GM19023 (cell line): Measurements from ENCODE around the gene CBLN3.
"Not testable (repeated sequence)": the region's sequence is repeated elsewhere in the genome, so short reads cannot be mapped to it uniquely, and the experiment has no call there.

ENCODE experiments used
- ATAC-seq: cut with Tn5 transposase; IDR thresholded peaks from one replicate; pipeline ENCODE4 v1.9.1; 2021; ENCODE audit warnings: mild to moderate bottlenecking, moderate library complexity; ENCODE audit not compliant: unreplicated experiment

CBLN3 gene

GRCh38 chr14:24406416-24406815 is 23.1 kb downstream of the CBLN3 start:
- ATAC-seq = no peak

- no peak for ATAC-seq
Observed at GRCh38 chr14:24404814-24405213, 24.7 kb downstream of the CBLN3 start.

- ATAC-seq = no peak
Observed at GRCh38 chr14:24403294-24403998, 26.0 kb downstream of the CBLN3 start.

GRCh38 chr14:24401810-24402702 is 27.4 kb downstream of the CBLN3 start:
- no peak for ATAC-seq

- ATAC-seq = no peak
Observed at GRCh38 chr14:24399999-24400718, 29.3 kb downstream of the CBLN3 start.

GRCh38 chr14:24399447-24399822 is 30.0 kb downstream of the CBLN3 start:
- no peak for ATAC-seq

- ATAC-seq = no peak
Observed at GRCh38 chr14:24398653-24399446, 30.6 kb downstream of the CBLN3 start, which contains the start of gene NYNRIN. NYNRIN (plus strand) TSS chr14:24399003; CDS start chr14:24399247, 244 bp downstream.

- ATAC-seq = no peak
Observed at GRCh38 chr14:24398293-24398652, 31.2 kb downstream of the CBLN3 start.

GRCh38 chr14:24397639-24398292 is 31.7 kb downstream of the CBLN3 start:
- ATAC-seq = no peak

- no peak for ATAC-seq
Observed at GRCh38 chr14:24395609-24396582, 33.6 kb downstream of the CBLN3 start.

GRCh38 chr14:24394275-24394674 is 35.2 kb downstream of the CBLN3 start:
- no peak for ATAC-seq

- no peak for ATAC-seq
Observed at GRCh38 chr14:24392325-24393091, 37.0 kb downstream of the CBLN3 start.

- no peak for ATAC-seq
Observed at GRCh38 chr14:24390701-24391468, 38.6 kb downstream of the CBLN3 start.

GRCh38 chr14:24389226-24389848 is 40.1 kb downstream of the CBLN3 start:
- no peak for ATAC-seq

- ATAC-seq = no peak
Observed at GRCh38 chr14:24388474-24389179, 40.8 kb downstream of the CBLN3 start.

GRCh38 chr14:24387579-24387978 is 41.9 kb downstream of the CBLN3 start:
- ATAC-seq = not testable (repeated sequence)

GRCh38 chr14:24387009-24387345 is 42.5 kb downstream of the CBLN3 start:
- ATAC-seq = no peak
